ENCODE results near the gene TNFRSF14. TPM values are rescaled to one million over a fixed set of nuclear protein-coding genes. Genes with fewer than 3 reads are reported as not detected.

TNFRSF14 gene
- total RNA-seq, 2 experiments from 2014 or later, result 15.7 to 18.5 TPM

GRCh38 chr1:2605509-2606395 is 49.6 kb downstream of the TNFRSF14 start:
- no peaks in the 10 kb centered on the region for H3K36me3 ChIP-seq (ENCODE audit: insufficient read depth, low read length)
- H3K4me2 ChIP-seq (ENCODE audit: low read length), result no peak overlapping the region
- POLR2A ChIA-PET, result interaction anchor here (0.9 kb wide), 1 partner anchor 9 kb away, joined by 4 read pairs; no protein-coding TSS in a partner anchor
- BruUV-seq (replicated peaks), result no TSS peak
- H4K20me1 ChIP-seq (ENCODE audit: insufficient read depth, low read length), result no peaks in the 10 kb centered on the region
- no peak overlapping the region for H2AFZ ChIP-seq (ENCODE audit: low read length)
- H3K27ac ChIP-seq (ENCODE audit: low read depth, low read length, poor library complexity, severe bottlenecking), result no peak overlapping the region
- no peaks in the 10 kb centered on the region for H3K4me1 ChIP-seq (ENCODE audit: insufficient read depth, low read length, poor library complexity, severe bottlenecking)
- CTCF ChIA-PET (ENCODE audit: unreplicated experiment), result interaction anchor here (0.6 kb wide), 1 partner anchor 483 kb away, joined by 7 read pairs; no protein-coding TSS in a partner anchor
- TF ChIP-seq EZH2phosphoT487 (IDR thresholded peaks at IDR 0.05; ENCODE audit: borderline replicate concordance, low read depth, low read length), result no peak
- TF ChIP-seq, protein P1, sequence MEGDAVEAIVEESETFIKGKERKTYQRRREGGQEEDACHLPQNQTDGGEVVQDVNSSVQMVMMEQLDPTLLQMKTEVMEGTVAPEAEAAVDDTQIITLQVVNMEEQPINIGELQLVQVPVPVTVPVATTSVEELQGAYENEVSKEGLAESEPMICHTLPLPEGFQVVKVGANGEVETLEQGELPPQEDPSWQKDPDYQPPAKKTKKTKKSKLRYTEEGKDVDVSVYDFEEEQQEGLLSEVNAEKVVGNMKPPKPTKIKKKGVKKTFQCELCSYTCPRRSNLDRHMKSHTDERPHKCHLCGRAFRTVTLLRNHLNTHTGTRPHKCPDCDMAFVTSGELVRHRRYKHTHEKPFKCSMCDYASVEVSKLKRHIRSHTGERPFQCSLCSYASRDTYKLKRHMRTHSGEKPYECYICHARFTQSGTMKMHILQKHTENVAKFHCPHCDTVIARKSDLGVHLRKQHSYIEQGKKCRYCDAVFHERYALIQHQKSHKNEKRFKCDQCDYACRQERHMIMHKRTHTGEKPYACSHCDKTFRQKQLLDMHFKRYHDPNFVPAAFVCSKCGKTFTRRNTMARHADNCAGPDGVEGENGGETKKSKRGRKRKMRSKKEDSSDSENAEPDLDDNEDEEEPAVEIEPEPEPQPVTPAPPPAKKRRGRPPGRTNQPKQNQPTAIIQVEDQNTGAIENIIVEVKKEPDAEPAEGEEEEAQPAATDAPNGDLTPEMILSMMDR (conservative IDR thresholded peaks at IDR 0.05; ENCODE audit: low read length), result no peak
- no peaks in the 10 kb centered on the region for H3K79me2 ChIP-seq (ENCODE audit: insufficient read depth, low read depth, low read length)
- H3K9me3 ChIP-seq (ENCODE audit: low read length), result no peaks in the 10 kb centered on the region
- intact Hi-C loops (cut with micrococcal nuclease; ENCODE audit: unreplicated experiment), result no loop called here
- no peaks in the 10 kb centered on the region for H3K9me2 ChIP-seq (ENCODE audit: insufficient read depth, low read length)
- H3K4me3 ChIP-seq (ENCODE audit: low read depth, low read length, poor library complexity, severe bottlenecking), result no peak overlapping the region
- DNase-seq (ENCODE audit: low spot score), result no peak

- intact Hi-C loops (cut with micrococcal nuclease; ENCODE audit: unreplicated experiment), result no loop called here
- TF ChIP-seq, protein P1 (conservative IDR thresholded peaks at IDR 0.05; ENCODE audit: low read length), result no peak
- no peak for TF ChIP-seq EZH2phosphoT487 (IDR thresholded peaks at IDR 0.05; ENCODE audit: borderline replicate concordance, low read depth, low read length)
- no peaks in the 10 kb centered on the region for H3K9me3 ChIP-seq (ENCODE audit: low read length)
- DNase-seq (ENCODE audit: low spot score), result no peak
- no peak overlapping the region for H3K27ac ChIP-seq (ENCODE audit: low read depth, low read length, poor library complexity, severe bottlenecking)
- no peaks in the 10 kb centered on the region for H3K79me2 ChIP-seq (ENCODE audit: insufficient read depth, low read depth, low read length)
- H3K4me2 ChIP-seq (ENCODE audit: low read length), result no peak overlapping the region
- no peaks in the 10 kb centered on the region for H4K20me1 ChIP-seq (ENCODE audit: insufficient read depth, low read length)
- POLR2A ChIA-PET, result no interaction called here
- no peaks in the 10 kb centered on the region for H3K4me1 ChIP-seq (ENCODE audit: insufficient read depth, low read length, poor library complexity, severe bottlenecking)
- H3K9me2 ChIP-seq (ENCODE audit: insufficient read depth, low read length), result no peaks in the 10 kb centered on the region
- no peak overlapping the region for H2AFZ ChIP-seq (ENCODE audit: low read length)
- H3K4me3 ChIP-seq (ENCODE audit: low read depth, low read length, poor library complexity, severe bottlenecking), result no peak overlapping the region
- CTCF ChIA-PET (ENCODE audit: unreplicated experiment), result interaction anchor here (0.6 kb wide), 1 partner anchor 483 kb away, joined by 7 read pairs; no protein-coding TSS in a partner anchor
- no TSS peak for BruUV-seq (replicated peaks)
- H3K36me3 ChIP-seq (ENCODE audit: insufficient read depth, low read length), result no peaks in the 10 kb centered on the region
Measured at GRCh38 chr1:2606396-2606880, 50.3 kb downstream of the TNFRSF14 start.
